Osteoblast (primary cell): ENCODE results near the gene ARFIP1. TPM values are rescaled to one million over a fixed set of nuclear protein-coding genes. Genes with fewer than 3 reads are reported as not detected.

Experiments used
- DNase-seq: peaks from one replicate; pipeline ENCODE4 v3.0.0; 2011; ENCODE audit warnings: low spot score, mixed read lengths; ENCODE audit not compliant: insufficient read length; ENCODE audit errors: missing footprints
- H2AFZ ChIP-seq: 2 replicates; pipeline ENCODE4 v1.6.0; 2011; ENCODE audit warnings: mild to moderate bottlenecking, low read length
- H3K27ac ChIP-seq: 2 replicates; pipeline ENCODE4 v1.5.1; 2011; ENCODE audit warnings: mild to moderate bottlenecking, low read depth, low read length, moderate library complexity
- H3K27me3 ChIP-seq: 2 replicates; pipeline ENCODE4 v1.6.0; 2012; ENCODE audit warnings: mild to moderate bottlenecking, control low read depth, inconsistent platforms, low read length, moderate library complexity; ENCODE audit not compliant: insufficient read depth
- H3K36me3 ChIP-seq: 2 replicates; pipeline ENCODE4 v1.5.1; 2011; ENCODE audit warnings: mild to moderate bottlenecking, low read length, control low read depth, moderate library complexity; ENCODE audit not compliant: insufficient read depth
- H3K4me1 ChIP-seq: 2 replicates; pipeline ENCODE4 v1.5.1; 2011; ENCODE audit warnings: mild to moderate bottlenecking, low read length, control low read depth, moderate library complexity; ENCODE audit not compliant: insufficient read depth
- H3K4me2 ChIP-seq: 2 replicates; pipeline ENCODE4 v1.6.0; 2011; ENCODE audit warnings: mild to moderate bottlenecking, low read length; ENCODE audit not compliant: insufficient read depth
- H3K4me3 ChIP-seq: fragments of 200-600 bp; sonication (generic); 3 replicates; pipeline ENCODE4 v1.5.1; 2012; ENCODE audit warnings: mild to moderate bottlenecking, low read length, inconsistent platforms; ENCODE audit not compliant: insufficient read depth
- H3K79me2 ChIP-seq: 2 replicates; pipeline ENCODE4 v1.6.0; 2012; ENCODE audit warnings: mild to moderate bottlenecking, low read length, control low read depth, inconsistent platforms; ENCODE audit not compliant: insufficient read depth
- H3K9me3 ChIP-seq: 2 replicates; pipeline ENCODE4 v1.5.1; 2011; ENCODE audit warnings: low read depth, low read length, control low read depth
- H4K20me1 ChIP-seq: 2 replicates; pipeline ENCODE4 v1.6.0; 2012; ENCODE audit warnings: mild to moderate bottlenecking, low read length, control low read depth; ENCODE audit not compliant: insufficient read depth
- CTCF ChIP-seq: IDR thresholded peaks from 2 replicates; pipeline ENCODE4 v1.5.1; 2011; ENCODE audit warnings: mild to moderate bottlenecking, low read depth, low read length, moderate library complexity; ENCODE audit errors: extremely low read depth
- total RNA-seq: library from RNA; depleted of rRNA; stranded (reverse); fragments of >200 nt; gene quantifications from 2 replicates; pipeline ENCODE4 v1.2.3, GENCODE V29; 2012

ARFIP1 gene
- total RNA-seq, 1 donor: 38.7 TPM

GRCh38 chr4:152785639-152786615, 6.2 kb downstream of the ARFIP1 start:
- no peaks in the 10 kb centered on the region for H3K36me3 ChIP-seq
- no peak overlapping the region for H3K4me2 ChIP-seq
- no peak overlapping the region for H2AFZ ChIP-seq
- TF ChIP-seq CTCF: no peak
- H3K4me1 ChIP-seq: peaks cover 16% of the 10 kb centered on the region
- peaks cover 95% of the 10 kb centered on the region for H3K79me2 ChIP-seq
- no peaks in the 10 kb centered on the region for H3K27me3 ChIP-seq
- no peak for DNase-seq
- H3K9me3 ChIP-seq: no peaks in the 10 kb centered on the region
- no peak overlapping the region for H3K4me3 ChIP-seq
- H4K20me1 ChIP-seq: peaks cover 56% of the 10 kb centered on the region
- no peak overlapping the region for H3K27ac ChIP-seq

GRCh38 chr4:152786627-152787026, 6.9 kb downstream of the ARFIP1 start:
- Histone ChIP-seq H3K4me1 (peaks cover 14% of the 10 kb centered on the region), H3K36me3 (no peaks in the 10 kb centered on the region), H3K9me3 (no peaks in the 10 kb centered on the region), H3K27me3 (no peaks in the 10 kb centered on the region), H3K4me2 (no peak overlapping the region), H3K4me3 (no peak overlapping the region), H3K79me2 (peaks cover 92% of the 10 kb centered on the region), H2AFZ (no peak overlapping the region), H3K27ac (no peak overlapping the region), H4K20me1 (peaks cover 54% of the 10 kb centered on the region)
- TF ChIP-seq CTCF: no peak
- DNase-seq: no peak

- Histone ChIP-seq H4K20me1 (peaks cover 33% of the 10 kb centered on the region), H3K27me3 (no peaks in the 10 kb centered on the region), H3K9me3 (no peaks in the 10 kb centered on the region), H3K36me3 (no peaks in the 10 kb centered on the region), H2AFZ (no peak overlapping the region), H3K4me2 (no peak overlapping the region), H3K4me3 (no peak overlapping the region), H3K27ac (no peak overlapping the region), H3K79me2 (peaks cover 82% of the 10 kb centered on the region), H3K4me1 (no peaks in the 10 kb centered on the region)
- DNase-seq: no peak
- TF ChIP-seq CTCF: no peak
Observed at GRCh38 chr4:152795891-152796290, 16.1 kb downstream of the ARFIP1 start.

- no peak for TF ChIP-seq CTCF
- H3K79me2 ChIP-seq: peaks cover 69% of the 10 kb centered on the region
- H3K9me3 ChIP-seq: no peaks in the 10 kb centered on the region
- no peak overlapping the region for H3K4me3 ChIP-seq
- H3K36me3 ChIP-seq: no peaks in the 10 kb centered on the region
- H3K27me3 ChIP-seq: no peaks in the 10 kb centered on the region
- no peak for DNase-seq
- no peak overlapping the region for H3K27ac ChIP-seq
- H2AFZ ChIP-seq: no peak overlapping the region
- H3K4me2 ChIP-seq: no peak overlapping the region
- H3K4me1 ChIP-seq: no peaks in the 10 kb centered on the region
- peaks cover 35% of the 10 kb centered on the region for H4K20me1 ChIP-seq
Observed at GRCh38 chr4:152803541-152803940, 23.8 kb downstream of the ARFIP1 start.
